HFFc6 (cell line): Measurements from ENCODE around the gene MED27. TPM values are rescaled to one million over a fixed set of nuclear protein-coding genes. Genes with fewer than 3 reads are reported as not detected.
A peak's percentile ranks its signal among the peaks of the same experiment; 100 is the strongest.
"Not testable (repeated sequence)": the region's sequence is repeated elsewhere in the genome, so short reads cannot be mapped to it uniquely, and the experiment has no call there.

Experiments
- DNase-seq: peaks from one replicate; pipeline ENCODE4 v3.0.0-alpha.2; 2018
- H3K27ac Mint-ChIP-seq: 2 replicates; pipeline ENCODE4 v1.8.0; 2020; ENCODE audit warnings: mild to moderate bottlenecking, mixed read lengths
- H3K27me3 Mint-ChIP-seq: 2 replicates; pipeline ENCODE4 v1.8.0; 2021; ENCODE audit warnings: mild to moderate bottlenecking, moderate library complexity, mixed read lengths; ENCODE audit not compliant: insufficient read depth
- H3K36me3 Mint-ChIP-seq: 2 replicates; pipeline ENCODE4 v1.8.0; 2021; ENCODE audit warnings: low read depth, mixed read lengths
- H3K4me1 Mint-ChIP-seq: 2 replicates; pipeline ENCODE4 v1.8.0; 2020; ENCODE audit warnings: low read depth, mixed read lengths
- H3K4me3 Mint-ChIP-seq: 2 replicates; pipeline ENCODE4 v1.8.0; 2020; ENCODE audit warnings: mild to moderate bottlenecking, moderate library complexity, mixed read lengths
- H3K9me3 Mint-ChIP-seq: 2 replicates; pipeline ENCODE4 v1.8.0; 2020; ENCODE audit warnings: mild to moderate bottlenecking, mixed read lengths
- CTCF ChIP-seq: fragments of 200-600 bp; sonication (generic); IDR thresholded peaks from 2 replicates; pipeline ENCODE4 v1.5.0; 2021; ENCODE audit warnings: antibody characterized with exemption, mild to moderate bottlenecking
- total RNA-seq, 6 experiments: library from RNA; stranded (reverse); fragmentation: NEBNext Ultra II Directional; extraction: Animal tissue kit (Norgen Biotek cat#: 25700); gene quantifications; 2 replicates in 1 of 6; 3 replicates in 5 of 6; pipeline ENCODE4 v1.2.3, GENCODE V29; 2021

Gene MED27
- total RNA-seq, 6 experiments from 2014 or later: 30.2 to 37.7 (median 32.7) TPM

DNA sequence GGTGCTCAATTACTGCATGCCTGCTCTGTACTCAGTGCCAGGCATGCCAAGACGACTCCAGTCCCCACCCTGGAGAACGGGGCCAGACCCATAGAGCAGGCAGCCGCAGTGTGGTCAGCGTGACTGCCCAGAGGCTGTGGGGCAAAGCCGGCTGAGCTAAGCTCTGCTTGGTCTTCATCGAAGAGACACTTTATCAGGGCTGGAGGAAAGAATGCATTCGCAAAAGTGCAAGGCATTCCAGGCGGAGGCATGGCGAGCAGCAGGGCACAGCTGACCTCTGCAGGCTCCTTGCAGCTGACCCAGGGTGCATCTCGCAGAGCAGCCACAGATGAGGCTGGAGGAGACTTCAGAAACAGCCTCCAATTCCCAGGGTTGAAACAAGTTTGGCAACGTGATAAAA, 13.6 kb downstream of the MED27 start:
- Mint-ChIP-seq H3K27ac (no peak overlapping the region), H3K4me3 (no peak overlapping the region), H3K9me3 (no peaks in the 10 kb centered on the region), H3K27me3 (no peaks in the 10 kb centered on the region), H3K36me3 (peaks cover 31% of the 10 kb centered on the region), H3K4me1 (peaks cover 29% of the 10 kb centered on the region)
- no peak for TF ChIP-seq CTCF
- DNase-seq: no peak

DNA sequence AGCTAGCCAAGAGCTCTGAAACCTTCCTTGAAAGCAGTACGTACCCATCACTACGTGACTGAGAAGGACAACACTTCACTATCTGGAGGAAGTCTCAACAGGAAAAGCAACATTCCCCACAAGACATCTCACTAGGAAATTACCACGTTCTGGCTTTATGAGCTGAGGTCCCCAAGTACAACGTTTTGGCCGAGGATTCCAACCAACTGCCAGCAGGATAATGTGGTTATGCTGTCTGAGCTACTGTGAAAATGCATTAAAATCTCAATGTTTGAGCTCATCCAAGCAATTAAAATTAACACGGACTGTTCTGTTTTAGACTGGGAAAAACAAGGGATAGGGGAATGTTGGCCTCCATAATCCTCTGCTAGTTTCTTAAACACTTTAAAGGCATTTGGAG, 16.4 kb downstream of the MED27 start:
- H3K9me3 Mint-ChIP-seq: no peaks in the 10 kb centered on the region; the same call in 1 of the 2 replicates

DNA sequence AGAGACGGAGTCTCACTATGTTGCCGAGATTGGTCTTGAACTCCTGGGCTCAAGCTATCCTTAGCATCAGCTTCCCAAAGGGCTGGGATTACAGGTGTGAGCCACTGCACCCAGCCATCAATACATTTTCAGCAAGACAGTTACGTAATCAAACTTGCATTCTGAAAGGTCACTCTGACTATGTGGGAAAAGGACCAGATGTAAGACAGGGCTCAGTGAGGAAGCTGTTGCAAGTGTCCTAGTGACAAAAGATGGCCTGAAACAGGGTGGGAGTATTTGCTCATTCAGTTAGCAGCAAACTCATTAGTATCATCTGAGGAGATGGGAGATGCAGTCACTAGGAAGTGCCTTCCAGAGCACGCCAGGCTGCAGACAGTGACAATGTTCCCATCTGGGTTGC, 16.9 kb downstream of the MED27 start:
- Mint-ChIP-seq H3K4me3 (no peak overlapping the region), H3K9me3 (no peaks in the 10 kb centered on the region; the same call in 1 of the 2 replicates), H3K27ac (no peak overlapping the region), H3K36me3 (peaks cover 45% of the 10 kb centered on the region), H3K27me3 (no peaks in the 10 kb centered on the region), H3K4me1 (peaks cover 5% of the 10 kb centered on the region)
- no peak for DNase-seq
- no peak for TF ChIP-seq CTCF

More for the DNA sequence above, 16.4 kb downstream of the MED27 start:
- no peak for DNase-seq
- H3K27me3 Mint-ChIP-seq: no peaks in the 10 kb centered on the region
- no peak overlapping the region for H3K27ac Mint-ChIP-seq
- peaks cover 8% of the 10 kb centered on the region for H3K4me1 Mint-ChIP-seq
- H3K36me3 Mint-ChIP-seq: peaks cover 43% of the 10 kb centered on the region
- TF ChIP-seq CTCF: no peak
- H3K4me3 Mint-ChIP-seq: no peak overlapping the region

DNA sequence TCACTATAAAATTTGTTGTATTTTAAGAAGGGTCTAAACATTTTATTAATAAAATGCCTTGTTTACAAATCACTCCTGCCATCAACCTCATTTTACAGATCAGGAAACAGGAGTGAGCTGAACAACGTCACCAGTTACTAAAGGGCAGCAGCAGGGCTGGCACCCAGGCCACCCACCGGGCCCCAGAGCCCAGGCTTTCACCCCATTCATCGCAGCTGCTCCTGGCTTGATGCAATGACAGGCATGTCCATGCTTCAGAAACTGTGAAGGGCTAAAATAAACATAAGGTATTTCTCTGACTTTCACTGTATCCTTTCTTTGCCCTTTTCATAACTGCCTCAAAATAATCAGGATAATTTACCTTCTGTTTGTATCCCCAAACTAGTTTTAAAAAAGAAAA, 18.1 kb downstream of the MED27 start:
- Mint-ChIP-seq H3K4me1 (no peaks in the 10 kb centered on the region), H3K9me3 (no peaks in the 10 kb centered on the region; the same call in 1 of the 2 replicates), H3K27me3 (no peaks in the 10 kb centered on the region), H3K36me3 (peaks cover 41% of the 10 kb centered on the region), H3K4me3 (no peak overlapping the region), H3K27ac (no peak overlapping the region)
- TF ChIP-seq CTCF: no peak
- no peak for DNase-seq

GRCh38 chr9:132059361-132059760, 20.3 kb downstream of the MED27 start:
- Mint-ChIP-seq H3K4me3 (no peak overlapping the region), H3K9me3 (no peaks in the 10 kb centered on the region; the same call in 1 of the 2 replicates), H3K36me3 (peaks cover 30% of the 10 kb centered on the region), H3K27me3 (no peaks in the 10 kb centered on the region), H3K27ac (no peak overlapping the region), H3K4me1 (peaks cover 12% of the 10 kb centered on the region)
- TF ChIP-seq CTCF: no peak
- no peak for DNase-seq

- H3K27ac Mint-ChIP-seq, H3K27me3 Mint-ChIP-seq, H3K4me3 Mint-ChIP-seq, DNase-seq, H3K9me3 Mint-ChIP-seq: not testable (repeated sequence)
- Mint-ChIP-seq H3K4me1 (peaks cover 12% of the 10 kb centered on the region), H3K36me3 (peaks cover 23% of the 10 kb centered on the region)
- 0 out of 2 replicates have a peak, but pooled peaks have one; percentile 1 for TF ChIP-seq CTCF
Measured at GRCh38 chr9:132058226-132058625, 21.4 kb downstream of the MED27 start.
